Hematopoietic multipotent progenitor cell treated with erythropoietin and hydrocortisone succinate and interleukin-3 and kit ligand, for 15 days (in vitro differentiated cells): ENCODE measurements around the gene CTRL.
A peak's percentile ranks its signal among the peaks of the same experiment; 100 is the strongest.
"Not testable (repeated sequence)": the region's sequence is repeated elsewhere in the genome, so short reads cannot be mapped to it uniquely, and the experiment has no call there.

Experiments
- DNase-seq: peaks from one replicate; pipeline ENCODE4 v3.0.0-alpha.2; 2015; ENCODE audit warnings: low spot score

The CTRL gene

GRCh38 chr16:67923414-67924116 lies 8.1 kb downstream of the CTRL start:
- no peak for DNase-seq

DNA sequence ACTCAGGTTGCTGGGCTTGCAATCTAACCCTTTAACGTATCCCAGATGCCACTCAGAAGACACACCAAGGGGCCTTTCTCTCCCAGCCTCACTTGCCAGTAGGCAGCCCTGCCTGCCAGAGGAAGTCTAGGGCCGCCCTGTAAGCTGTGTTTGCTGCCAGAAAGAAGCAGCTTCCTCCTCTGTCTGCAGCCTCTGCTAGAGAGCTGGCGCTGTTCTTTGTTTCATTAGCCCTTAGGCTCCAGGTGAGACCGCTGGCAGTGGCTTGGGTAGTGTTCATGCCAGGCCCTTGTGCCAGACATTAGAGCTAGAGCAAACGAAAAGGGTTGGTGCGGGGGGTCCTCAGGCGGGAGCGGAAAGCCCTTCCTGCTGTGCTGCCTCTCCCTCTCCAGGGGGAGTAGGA lies 8.9 kb downstream of the CTRL start:
- no peak for DNase-seq

DNA sequence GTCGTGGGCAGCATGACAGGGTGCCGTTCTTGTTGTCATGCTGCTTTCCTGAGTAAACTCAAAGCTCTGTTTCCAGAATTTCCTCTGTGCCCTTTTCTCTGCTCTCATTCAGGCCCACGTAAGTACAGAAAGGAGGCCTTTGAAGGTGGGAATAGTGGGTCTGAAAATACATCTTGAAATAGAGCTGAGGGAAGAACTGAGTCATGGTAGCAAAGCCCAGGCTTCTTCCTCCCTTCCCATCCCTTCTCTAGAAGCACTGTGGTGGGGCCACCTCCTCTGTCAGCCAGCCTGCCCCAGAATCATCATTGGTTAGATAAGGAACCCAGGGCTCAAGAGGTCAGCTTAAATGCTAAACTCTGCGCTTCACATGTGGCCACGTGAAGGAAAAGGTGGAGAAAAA lies 9.4 kb downstream of the CTRL start:
- DNase-seq = no peak

DNA sequence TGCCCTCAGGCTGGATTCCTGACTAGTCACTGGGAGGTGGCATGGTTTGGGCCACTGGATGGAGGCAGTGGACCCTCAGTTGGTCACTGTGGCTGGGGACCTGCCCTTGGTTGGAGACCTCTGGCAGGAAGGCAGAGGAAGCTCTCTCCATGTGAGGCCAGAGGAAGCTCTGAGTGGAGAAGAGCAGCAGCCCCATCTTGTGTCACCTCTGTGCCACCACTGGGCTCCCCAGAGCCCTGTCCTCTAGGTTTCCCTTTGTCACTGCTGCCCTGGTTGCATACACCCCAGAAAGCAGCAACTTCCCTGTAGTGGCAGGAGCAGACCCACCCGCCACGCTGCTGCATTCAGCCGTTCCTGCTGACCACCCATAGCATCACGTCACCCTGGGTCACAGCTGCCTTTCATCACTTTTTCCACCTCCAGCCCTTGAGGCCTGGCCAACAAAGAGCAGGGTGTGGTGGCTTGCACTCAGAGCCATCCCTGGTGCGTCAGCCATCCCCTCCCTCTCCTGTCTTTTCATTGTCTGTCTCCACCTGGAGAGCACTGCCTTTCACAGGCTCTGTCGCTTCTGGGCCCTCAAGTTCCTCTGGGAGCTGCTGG lies 11.9 kb downstream of the CTRL start:
- DNase-seq = no peak

- DNase-seq = peak; percentile 49
Measured at GRCh38 chr16:67917852-67918236, 13.8 kb downstream of the CTRL start.

GRCh38 chr16:67917140-67917851 lies 14.4 kb downstream of the CTRL start:
- no peak for DNase-seq

DNA sequence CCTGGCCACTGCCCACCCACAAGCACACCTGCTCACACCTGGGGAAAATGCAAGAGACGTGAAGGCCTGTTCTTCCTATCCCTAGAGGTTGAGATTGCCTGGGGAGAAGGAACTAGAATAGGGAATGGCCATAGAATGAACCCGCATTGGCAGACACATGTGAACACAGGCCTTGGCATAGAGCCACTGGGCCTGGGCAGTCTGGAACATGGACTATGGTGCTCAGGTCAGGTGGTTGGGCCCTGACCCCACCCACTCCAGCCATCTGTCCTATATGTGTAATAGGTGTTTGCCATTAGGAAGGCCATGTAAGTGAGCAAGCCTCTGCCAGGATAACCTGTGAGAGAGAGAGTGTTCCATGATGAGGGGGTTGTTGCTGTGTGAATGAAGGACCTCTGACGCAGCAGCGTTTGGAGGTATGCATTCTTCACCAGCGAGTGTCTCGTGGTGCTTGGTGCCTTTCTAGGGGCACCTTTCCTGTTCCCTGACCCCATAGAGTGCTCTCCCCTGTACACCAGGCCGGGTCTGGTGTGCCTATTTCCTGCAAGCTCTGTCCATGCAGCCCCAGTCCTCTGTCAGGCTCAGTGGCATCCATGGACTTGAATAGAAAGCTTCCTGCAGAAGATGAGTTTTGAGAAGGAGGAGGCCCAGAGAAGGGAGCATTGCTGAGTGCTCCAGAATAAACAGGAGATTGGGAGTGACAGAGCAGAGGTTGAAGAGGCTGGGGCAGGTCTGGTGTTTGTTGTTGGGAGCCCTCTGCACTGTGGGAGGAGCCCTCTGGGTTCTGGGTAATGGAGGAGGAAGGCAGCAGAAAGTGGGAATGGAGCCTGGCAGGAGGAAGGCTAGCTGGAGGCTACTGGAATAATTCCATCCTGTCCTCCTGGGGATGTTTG lies 15.6 kb downstream of the CTRL start:
- DNase-seq = no peak

DNA sequence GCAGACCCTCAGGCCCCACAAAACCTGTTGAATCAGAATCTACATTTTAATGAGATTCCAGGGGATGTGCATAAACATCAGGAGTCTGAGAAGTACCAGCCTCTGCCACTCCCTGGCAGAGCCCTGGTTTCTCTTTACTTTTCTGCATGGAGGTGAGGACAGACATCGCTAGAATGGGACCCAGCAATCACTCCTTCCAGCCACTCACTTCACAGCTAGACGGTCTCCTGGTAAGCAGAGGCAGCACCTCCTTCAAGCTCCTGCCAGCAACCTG lies 16.2 kb downstream of the CTRL start:
- DNase-seq = not testable (repeated sequence)

- DNase-seq = no peak
Measured at GRCh38 chr16:67914758-67915495, 16.7 kb downstream of the CTRL start.

DNA sequence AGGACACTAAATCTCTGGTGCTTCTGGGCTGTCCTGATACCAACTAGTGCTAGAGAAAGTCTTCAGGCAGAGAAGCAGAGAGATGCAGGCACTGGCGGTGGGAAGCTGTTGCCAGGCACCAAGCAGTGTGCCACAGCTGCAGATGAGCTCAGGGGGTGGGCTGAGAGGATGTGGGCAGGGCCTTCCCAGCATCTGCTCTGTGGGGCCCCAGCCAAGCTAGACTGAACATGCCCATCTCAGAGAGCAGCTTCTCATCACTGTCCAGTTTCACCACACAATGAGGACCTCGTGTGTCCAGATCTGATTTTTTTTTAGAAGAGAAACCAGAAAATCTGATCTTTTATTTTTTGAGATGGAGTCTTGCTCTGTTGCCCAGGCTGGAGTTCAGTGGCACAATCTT lies 21.5 kb downstream of the CTRL start:
- DNase-seq = no peak

DNA sequence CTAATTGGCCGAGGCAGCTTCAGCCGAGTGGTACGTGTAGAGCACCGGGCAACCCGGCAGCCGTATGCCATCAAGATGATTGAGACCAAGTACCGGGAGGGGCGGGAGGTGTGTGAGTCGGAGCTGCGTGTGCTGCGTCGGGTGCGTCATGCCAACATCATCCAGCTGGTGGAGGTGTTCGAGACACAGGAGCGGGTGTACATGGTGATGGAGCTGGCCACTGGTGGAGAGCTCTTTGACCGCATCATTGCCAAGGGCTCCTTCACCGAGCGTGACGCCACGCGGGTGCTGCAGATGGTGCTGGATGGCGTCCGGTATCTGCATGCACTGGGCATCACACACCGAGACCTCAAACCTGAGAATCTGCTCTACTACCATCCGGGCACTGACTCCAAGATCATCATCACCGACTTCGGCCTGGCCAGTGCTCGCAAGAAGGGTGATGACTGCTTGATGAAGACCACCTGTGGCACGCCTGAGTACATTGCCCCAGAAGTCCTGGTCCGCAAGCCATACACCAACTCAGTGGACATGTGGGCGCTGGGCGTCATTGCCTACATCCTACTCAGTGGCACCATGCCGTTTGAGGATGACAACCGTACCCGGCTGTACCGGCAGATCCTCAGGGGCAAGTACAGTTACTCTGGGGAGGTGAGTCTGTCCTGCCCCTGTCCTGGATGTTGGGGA lies 22.5 kb downstream of the CTRL start:
- DNase-seq = no peak

DNA sequence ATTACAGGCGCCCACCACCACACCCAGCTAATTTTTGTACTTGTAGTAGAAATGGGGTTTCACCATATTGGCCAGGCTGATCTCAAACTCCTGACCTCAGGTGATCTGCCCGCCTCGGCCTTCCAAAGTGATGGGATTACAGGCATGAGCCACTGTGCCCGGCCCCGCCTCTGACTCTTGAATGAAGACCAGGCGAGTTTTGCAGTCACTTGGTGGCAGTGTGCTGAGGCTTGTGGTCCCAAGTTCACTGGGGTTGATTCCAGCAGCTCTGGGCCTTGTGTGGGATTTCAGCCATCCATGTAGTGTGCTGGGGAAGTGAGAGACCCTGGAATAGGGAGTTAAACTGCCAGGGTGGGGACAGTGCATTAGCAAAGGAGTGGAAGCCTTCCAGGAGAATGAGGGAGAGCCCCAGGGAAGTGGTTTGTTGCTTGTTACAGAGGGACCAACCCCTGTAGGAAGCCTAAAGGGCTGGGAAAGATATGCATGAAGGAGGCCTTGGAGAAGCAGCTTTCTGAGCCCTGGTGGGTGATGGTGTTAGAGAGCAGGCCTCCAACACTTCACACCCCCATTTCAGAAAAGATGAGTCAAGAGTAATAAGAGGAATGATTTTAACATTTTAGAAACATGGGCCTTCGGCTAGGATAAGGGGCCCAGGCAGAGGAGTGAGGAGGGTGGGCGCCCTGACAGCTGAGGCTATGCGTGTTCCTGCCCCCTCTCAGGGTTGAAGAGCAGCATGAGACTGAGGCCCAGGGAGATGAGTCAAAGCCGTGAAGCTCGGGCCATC lies 24.1 kb downstream of the CTRL start:
- DNase-seq = no peak

- no peak for DNase-seq
Measured at GRCh38 chr16:67902831-67903230, 28.8 kb downstream of the CTRL start.

DNA sequence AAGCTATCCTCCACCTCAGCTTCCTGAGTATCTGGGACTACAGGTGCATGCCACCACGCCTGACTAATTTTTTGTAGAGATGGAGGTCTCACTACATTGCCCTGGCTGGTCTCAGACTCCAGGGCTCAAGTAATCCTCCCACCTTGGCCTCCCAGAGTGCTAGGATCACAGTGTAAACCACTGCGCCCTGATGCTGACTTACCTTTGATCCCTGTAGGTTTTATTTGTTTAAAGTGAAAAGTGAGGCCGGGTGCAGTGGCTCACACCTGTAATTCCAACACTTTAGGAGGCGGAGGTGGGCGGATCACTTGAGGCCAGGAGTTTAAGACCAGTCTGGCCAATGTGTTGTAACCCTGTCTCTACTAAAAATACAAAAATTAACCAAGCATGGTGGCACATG lies 29.9 kb downstream of the CTRL start:
- no peak for DNase-seq

DNA sequence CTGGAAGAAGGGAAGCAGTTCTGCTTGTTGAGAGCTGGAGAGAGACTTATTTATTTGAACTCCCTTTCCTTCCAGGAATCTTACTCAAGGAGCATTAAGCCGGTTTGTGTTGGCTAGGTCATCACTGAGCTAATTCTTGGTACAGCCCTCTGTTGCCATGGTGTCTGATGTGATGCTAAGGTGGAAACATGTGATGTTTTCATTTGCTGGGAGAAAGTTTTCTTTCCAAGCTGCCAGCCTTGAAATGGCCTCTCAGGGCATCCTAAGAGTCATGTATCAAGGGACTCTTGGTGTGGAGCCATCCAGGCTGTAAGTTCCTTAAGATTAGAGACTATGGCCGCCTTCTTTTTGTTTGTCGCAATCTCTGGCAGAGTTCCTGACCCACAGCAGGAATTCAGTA lies 34.4 kb downstream of the CTRL start:
- DNase-seq = no peak

DNA sequence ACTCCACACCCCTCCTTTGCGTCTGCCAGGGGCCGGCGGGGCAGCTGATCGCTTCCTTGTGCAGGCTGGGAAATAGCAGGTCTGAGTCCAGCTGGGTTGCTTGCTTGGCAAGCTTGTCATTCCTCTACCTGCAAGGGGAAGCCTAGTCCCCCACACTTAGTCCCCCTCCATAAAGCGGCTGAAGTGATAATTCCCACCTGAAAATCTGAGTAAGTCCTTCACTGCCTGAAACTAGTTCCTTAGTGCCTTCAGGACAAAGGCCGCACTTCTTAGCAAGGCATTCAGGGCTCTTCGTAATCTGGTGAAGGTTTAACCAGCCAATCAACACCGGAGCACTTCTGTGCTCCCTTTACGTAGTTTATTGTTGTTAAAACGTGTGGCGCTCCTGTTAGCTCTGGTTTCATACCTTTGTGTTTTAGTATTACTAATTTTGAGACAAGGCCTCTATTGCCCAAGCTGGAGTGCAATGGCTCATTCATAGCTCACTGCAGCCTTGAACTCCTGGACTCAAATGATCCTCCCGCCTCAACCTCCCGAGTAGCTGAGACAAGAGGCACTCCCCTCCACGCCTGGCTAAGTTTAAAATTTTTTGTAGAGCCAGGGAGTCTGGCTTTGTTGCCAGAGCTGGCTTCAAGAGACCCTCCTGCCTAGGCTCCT lies 37.8 kb downstream of the CTRL start:
- no peak for DNase-seq

DNA sequence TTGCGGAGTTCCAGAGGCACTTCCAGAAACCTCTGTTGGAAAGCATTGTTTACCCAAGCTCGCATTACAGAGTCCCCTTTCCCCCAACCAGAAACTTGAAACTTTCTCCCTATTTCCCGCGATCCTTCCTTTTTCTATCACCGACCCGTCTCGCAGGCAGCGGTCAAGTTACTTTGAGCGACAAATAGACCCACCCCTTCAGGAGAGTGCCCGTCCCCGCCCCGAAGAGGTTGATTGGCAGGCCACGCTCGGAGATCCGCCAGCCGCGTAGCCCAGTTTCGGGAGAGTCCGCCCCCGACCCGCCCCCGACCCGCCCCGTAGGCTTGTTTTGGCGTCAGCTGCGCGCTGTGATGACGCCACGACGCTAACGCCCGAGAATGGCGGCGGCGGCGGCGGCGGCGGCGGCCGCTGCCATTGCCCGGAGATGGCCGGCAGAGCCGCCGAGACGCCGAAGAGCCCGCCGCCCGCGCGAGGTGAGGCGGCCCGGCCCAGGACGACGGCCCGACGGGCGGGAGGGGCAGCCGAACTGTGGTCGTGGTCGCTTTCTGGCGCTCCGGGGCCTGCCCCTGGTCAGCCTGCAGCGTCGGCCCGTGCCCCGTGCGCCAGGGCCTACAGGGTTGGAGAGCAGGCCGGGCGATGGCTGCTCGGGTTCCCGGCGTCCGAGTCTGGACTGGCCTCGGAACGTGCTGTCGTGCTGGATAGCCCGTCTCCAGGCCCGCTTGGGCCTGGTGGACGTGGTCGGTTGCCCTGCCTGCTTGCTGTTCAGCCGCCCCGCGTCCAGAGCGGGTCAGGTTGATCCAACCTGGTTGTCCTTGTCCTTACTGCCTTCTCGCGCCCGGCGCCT lies 38.5 kb downstream of the CTRL start, which contains the start of gene PSKH1:
Gene PSKH1, plus strand, starts transcription at position 356 of the 844 bp plus-strand sequence. CDS start 15,496 bp downstream, outside the sequence.
- peak; percentile 97 for DNase-seq

DNA sequence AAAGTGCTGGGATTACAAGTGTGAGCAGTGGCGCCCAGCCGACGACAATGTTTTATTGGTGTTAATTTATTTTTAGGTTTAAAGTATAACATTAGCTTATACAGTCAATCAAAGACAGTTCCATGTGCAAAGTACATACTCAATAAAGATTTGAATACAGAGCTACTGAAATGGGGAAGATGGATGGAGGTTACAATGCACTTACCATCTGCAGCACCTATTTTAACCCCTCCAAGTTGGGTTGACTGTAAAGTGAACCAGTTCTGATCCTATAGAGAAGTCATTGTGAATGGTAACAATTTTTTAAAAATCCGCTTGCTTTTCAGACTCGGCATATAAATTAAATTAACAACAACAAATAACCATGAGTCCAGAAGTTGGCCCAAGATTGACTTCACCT lies 39.3 kb downstream of the CTRL start:
- DNase-seq = no peak

DNA sequence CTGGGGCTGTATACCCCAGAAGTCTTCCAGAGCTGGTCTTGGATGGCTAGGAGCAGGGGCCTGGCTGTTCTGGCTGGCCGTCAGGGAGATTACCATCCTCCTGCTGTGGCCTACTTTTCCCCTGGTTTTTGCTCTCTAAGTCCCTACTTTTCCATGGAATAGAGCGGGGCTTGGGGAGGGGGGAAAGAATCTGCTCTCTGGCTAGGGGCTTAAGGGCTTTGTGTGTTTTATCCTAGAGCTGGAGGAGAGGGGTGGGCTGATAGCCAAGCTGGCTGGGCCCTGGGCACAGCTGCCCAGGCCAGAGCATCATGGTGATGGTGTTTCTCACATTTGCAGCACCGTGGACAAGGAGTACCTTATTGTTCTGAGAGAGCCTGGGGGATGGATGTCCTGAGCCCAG lies 43.3 kb downstream of the CTRL start:
- no peak for DNase-seq
